Glutamatergic neuron (in vitro differentiated cells): ENCODE results near the gene CPEB2. TPM values are rescaled to one million over a fixed set of nuclear protein-coding genes. Genes with fewer than 3 reads are reported as not detected.
A peak's percentile ranks its signal among the peaks of the same experiment; 100 is the strongest.

Experiments used
- DNase-seq: peaks from one replicate; pipeline ENCODE4 v3.0.0; 2022
- H3K27ac Mint-ChIP-seq: one replicate; pipeline ENCODE4 v1.8.0; 2020; ENCODE audit warnings: mild to moderate bottlenecking, mixed read lengths, inconsistent platforms; ENCODE audit not compliant: unreplicated experiment
- H3K27me3 Mint-ChIP-seq: one replicate; pipeline ENCODE4 v1.8.0; 2020; ENCODE audit warnings: mild to moderate bottlenecking, moderate library complexity, mixed read lengths, inconsistent platforms; ENCODE audit not compliant: unreplicated experiment
- H3K36me3 Mint-ChIP-seq: one replicate; pipeline ENCODE4 v1.8.0; 2020; ENCODE audit warnings: mild to moderate bottlenecking, mixed read lengths, inconsistent platforms; ENCODE audit not compliant: unreplicated experiment
- H3K4me1 Mint-ChIP-seq: one replicate; pipeline ENCODE4 v1.8.0; 2020; ENCODE audit warnings: mild to moderate bottlenecking, low read depth, mixed read lengths, inconsistent platforms; ENCODE audit not compliant: unreplicated experiment
- H3K4me3 Mint-ChIP-seq: one replicate; pipeline ENCODE4 v1.8.0; 2020; ENCODE audit warnings: mild to moderate bottlenecking, mixed read lengths, inconsistent platforms; ENCODE audit not compliant: unreplicated experiment
- H3K9me3 Mint-ChIP-seq: one replicate; pipeline ENCODE4 v1.8.0; 2020; ENCODE audit warnings: mild to moderate bottlenecking, moderate library complexity, mixed read lengths, inconsistent platforms; ENCODE audit not compliant: unreplicated experiment
- total RNA-seq: library from RNA; stranded (reverse); fragmentation: NEBNext Ultra II Directional; extraction: Animal tissue kit (Norgen Biotek cat#: 25700); gene quantifications from one replicate; pipeline ENCODE4 v1.2.1, GENCODE V29; 2021; ENCODE audit not compliant: unreplicated experiment
- TF ChIP-seq, protein P1 (sequence below): fragments of 200-600 bp; sonication (generic); IDR thresholded peaks from one replicate; pipeline ENCODE4 v1.5.0; 2021; ENCODE audit not compliant: partially characterized antibody, unreplicated experiment

The CPEB2 gene
- total RNA-seq, 1 donor from 2014 or later, result 52.6 TPM

DNA sequence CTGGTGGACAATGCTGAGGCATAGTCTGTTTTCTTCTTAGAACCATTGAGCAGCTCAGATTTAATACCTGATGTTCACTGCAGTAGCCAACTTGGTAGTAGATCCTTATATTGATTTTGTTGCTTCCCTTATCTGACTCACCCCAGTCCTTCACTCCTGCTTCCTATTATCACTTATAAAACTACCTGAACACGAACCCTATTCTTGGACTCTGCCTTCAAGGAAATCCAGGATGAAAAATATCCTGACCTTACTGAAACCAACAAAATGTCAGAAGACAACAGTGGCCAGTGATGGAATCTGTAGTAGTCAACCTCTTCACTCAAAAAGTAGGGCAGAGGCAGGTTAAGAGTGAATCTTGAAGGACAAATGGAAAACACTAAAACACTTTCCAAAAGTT lies 98.1 kb downstream of the CPEB2 start:
- Mint-ChIP-seq H3K36me3 (peaks cover 10% of the 10 kb centered on the region), H3K4me1 (no peaks in the 10 kb centered on the region), H3K27me3 (peaks cover 4% of the 10 kb centered on the region), H3K9me3 (peaks cover 3% of the 10 kb centered on the region), H3K27ac (peak overlapping the region; percentile 25), H3K4me3 (no peak overlapping the region)
- TF ChIP-seq, protein P1, sequence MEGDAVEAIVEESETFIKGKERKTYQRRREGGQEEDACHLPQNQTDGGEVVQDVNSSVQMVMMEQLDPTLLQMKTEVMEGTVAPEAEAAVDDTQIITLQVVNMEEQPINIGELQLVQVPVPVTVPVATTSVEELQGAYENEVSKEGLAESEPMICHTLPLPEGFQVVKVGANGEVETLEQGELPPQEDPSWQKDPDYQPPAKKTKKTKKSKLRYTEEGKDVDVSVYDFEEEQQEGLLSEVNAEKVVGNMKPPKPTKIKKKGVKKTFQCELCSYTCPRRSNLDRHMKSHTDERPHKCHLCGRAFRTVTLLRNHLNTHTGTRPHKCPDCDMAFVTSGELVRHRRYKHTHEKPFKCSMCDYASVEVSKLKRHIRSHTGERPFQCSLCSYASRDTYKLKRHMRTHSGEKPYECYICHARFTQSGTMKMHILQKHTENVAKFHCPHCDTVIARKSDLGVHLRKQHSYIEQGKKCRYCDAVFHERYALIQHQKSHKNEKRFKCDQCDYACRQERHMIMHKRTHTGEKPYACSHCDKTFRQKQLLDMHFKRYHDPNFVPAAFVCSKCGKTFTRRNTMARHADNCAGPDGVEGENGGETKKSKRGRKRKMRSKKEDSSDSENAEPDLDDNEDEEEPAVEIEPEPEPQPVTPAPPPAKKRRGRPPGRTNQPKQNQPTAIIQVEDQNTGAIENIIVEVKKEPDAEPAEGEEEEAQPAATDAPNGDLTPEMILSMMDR, result no peak
- no peak for DNase-seq

DNA sequence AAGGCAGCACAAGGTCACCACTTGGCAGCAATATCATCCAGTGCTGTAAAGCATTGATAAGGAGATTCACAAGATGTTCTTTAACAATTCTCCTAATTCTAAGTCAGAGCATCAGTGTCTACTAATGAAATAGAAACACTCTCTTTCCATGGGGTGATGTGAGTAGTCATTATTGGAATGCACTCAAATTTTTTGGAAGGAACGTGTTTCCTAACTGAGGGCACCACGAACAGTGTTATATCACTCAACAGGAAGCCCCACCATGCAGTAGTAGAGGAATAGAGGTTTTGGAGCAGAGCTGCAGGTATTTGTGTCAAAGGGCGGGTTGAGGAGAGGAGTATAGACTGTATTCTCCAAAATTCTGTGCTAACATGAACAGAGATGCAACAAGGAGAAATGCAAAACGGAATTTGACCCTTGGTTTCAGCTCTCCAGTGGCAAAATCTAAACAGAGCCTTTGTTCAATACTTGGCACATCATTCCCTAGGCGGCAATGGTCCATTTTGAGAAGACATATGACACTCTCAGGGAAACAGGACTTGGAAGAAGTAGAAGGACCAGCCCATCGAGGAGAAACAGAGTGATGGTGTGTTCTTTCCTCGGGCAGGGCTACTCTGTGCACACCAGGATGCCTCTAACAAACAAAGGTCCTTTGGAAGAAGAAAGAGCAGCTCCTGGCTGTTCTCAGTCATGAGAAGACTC lies 98.9 kb downstream of the CPEB2 start:
- H3K4me1 Mint-ChIP-seq, result peaks cover 1% of the 10 kb centered on the region
- TF ChIP-seq, protein P1, result no peak
- peaks cover 3% of the 10 kb centered on the region for H3K9me3 Mint-ChIP-seq
- H3K36me3 Mint-ChIP-seq, result peaks cover 10% of the 10 kb centered on the region
- peaks cover 4% of the 10 kb centered on the region for H3K27me3 Mint-ChIP-seq
- H3K27ac Mint-ChIP-seq, result no peak overlapping the region
- no peak for DNase-seq
- H3K4me3 Mint-ChIP-seq, result no peak overlapping the region

DNA sequence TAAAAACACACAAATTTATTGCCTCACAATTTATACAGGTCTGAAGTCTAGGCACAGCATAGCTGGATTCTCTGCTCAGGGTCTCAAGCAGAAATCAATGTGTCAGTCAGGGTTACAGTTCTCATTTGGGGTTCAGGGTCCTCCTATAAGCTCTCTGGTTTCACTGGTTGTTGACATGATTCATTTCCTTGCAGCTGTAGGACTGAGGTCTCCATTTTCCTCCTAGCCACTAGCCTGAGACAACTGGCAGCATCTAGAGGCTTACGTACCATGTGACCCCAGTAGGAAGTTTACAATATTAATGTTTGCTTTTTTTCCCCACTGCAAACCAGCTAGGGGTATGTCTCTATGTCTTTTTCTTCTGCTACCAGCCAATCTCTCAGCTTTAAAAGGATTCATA lies 102.5 kb downstream of the CPEB2 start:
- Mint-ChIP-seq H3K27ac (no peak overlapping the region), H3K27me3 (peaks cover 4% of the 10 kb centered on the region), H3K36me3 (peaks cover 6% of the 10 kb centered on the region), H3K4me1 (peaks cover 1% of the 10 kb centered on the region), H3K9me3 (no peaks in the 10 kb centered on the region), H3K4me3 (no peak overlapping the region)
- no peak for DNase-seq
- TF ChIP-seq, protein P1, result no peak

DNA sequence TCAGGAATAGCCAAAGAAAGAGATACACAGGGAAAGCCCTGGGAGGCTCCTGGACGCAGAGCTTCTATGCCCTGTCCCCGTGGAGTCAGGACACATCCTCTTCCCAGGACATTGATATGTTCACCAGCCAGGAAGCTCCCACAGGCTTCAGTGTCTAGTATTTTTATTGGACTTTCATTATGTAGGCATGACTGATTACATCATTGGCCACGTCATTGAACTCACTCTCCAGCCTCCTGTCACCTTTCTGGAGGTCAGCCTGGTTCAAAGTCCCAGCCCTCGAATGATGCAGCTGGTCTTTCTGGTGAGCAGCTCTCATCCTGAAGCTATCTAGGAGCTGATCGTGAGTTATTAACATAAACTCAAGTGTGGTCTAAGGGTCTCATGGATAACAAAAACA lies 104.1 kb downstream of the CPEB2 start:
- H3K9me3 Mint-ChIP-seq, result no peaks in the 10 kb centered on the region
- no peaks in the 10 kb centered on the region for H3K36me3 Mint-ChIP-seq
- H3K4me3 Mint-ChIP-seq, result no peak overlapping the region
- TF ChIP-seq, protein P1, result no peak
- H3K27ac Mint-ChIP-seq, result no peak overlapping the region
- H3K4me1 Mint-ChIP-seq, result peaks cover 1% of the 10 kb centered on the region
- H3K27me3 Mint-ChIP-seq, result no peaks in the 10 kb centered on the region
- DNase-seq, result no peak

DNA sequence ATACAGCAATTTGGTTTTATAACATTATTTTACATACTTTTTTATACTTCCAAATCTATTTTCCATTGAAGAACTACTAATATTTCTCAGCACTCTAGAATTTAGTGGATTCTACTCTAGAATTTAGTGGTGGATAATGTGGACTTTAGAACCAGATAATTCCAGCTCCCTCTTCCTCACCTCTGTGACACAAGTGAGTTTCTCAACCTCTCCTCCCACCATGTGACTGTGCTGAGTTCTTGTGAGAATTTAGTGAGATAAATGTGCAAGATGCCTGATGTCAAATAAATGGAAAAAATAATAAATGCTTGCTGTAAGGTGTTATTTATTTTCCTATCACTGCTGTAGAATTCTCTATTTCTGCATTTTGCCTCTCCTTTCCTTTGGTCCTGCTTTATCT lies 107.3 kb downstream of the CPEB2 start:
- no peak overlapping the region for H3K27ac Mint-ChIP-seq
- DNase-seq, result no peak
- H3K4me1 Mint-ChIP-seq, result peaks cover 1% of the 10 kb centered on the region
- H3K27me3 Mint-ChIP-seq, result no peaks in the 10 kb centered on the region
- TF ChIP-seq, protein P1, result no peak
- H3K4me3 Mint-ChIP-seq, result no peak overlapping the region
- H3K9me3 Mint-ChIP-seq, result no peaks in the 10 kb centered on the region
- no peaks in the 10 kb centered on the region for H3K36me3 Mint-ChIP-seq
